22Rv1 (cell line): ENCODE data around the gene MYCBP2.

ENCODE experiments used
- CTCF ChIP-seq: fragments of 450-650 bp; IDR thresholded peaks from 2 replicates; pipeline ENCODE4 v1.5.1; 2017; ENCODE audit warnings: mild to moderate bottlenecking
- ZFX ChIP-seq: fragments of 450-650 bp; IDR thresholded peaks from 2 replicates; pipeline ENCODE4 v1.6.1; 2017; ENCODE audit warnings: antibody characterized with exemption, borderline replicate concordance

GRCh38 chr13:77215543-77215942 lies 111.4 kb downstream of the MYCBP2 start:
- TF ChIP-seq CTCF (no peak), ZFX (no peak)
